SK-MEL-5 (cell line): ENCODE data around the gene CEMP1. TPM values are rescaled to one million over a fixed set of nuclear protein-coding genes. Genes with fewer than 3 reads are reported as not detected.

ENCODE experiments used
- DNase-seq: peaks from one replicate; pipeline ENCODE4 v3.0.0-alpha.2; 2016; ENCODE audit warnings: low read depth, low spot score
- in situ Hi-C: cut with HindIII; loops from 2 replicates; pipeline ENCODE4 v1.10.0; 2016; ENCODE audit warnings: low sequenced_read_pairs, high pct_unique_total_duplicates, low pct_unique_long_range_greater_than_20kb
- total RNA-seq: library from RNA; depleted of rRNA; stranded (reverse); fragments of >200 nt; shearing (Covaris generic); gene quantifications from 2 replicates; pipeline ENCODE4 v1.2.3, GENCODE V29; 2014

The CEMP1 gene
- total RNA-seq, 1 experiment from 2014 or later: not detected

- in situ Hi-C loops: no loop called here
- no peak for DNase-seq
Observed at GRCh38 chr16:2527071-2527783, 4.0 kb downstream of the CEMP1 start.

GRCh38 chr16:2526135-2526534 lies 5.1 kb downstream of the CEMP1 start:
- DNase-seq: no peak
- in situ Hi-C loops: no loop called here

- DNase-seq: no peak
- in situ Hi-C loops: no loop called here
Observed at GRCh38 chr16:2524339-2524938, 6.8 kb downstream of the CEMP1 start.

DNA sequence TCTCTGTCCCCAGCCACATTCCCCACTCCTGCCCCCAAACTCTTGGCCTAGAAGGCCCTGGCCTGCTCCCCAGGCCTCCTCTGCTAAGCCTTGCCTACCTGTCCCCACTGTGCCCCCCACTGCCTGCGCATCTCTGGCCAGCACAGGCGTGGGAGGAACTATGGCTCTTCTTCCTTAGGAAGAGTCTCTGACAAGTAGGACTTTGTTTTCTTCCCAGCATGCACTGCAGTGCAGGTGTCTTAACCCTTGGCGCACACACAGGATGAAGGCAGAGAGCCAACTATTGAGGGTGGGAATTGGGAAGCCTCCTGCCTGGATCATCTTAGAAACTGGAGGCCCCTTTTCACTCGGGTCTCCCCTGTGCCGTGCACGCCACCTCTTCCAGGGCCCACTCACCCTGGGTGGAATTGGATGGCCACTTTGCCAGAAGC lies 7.4 kb downstream of the CEMP1 start:
- in situ Hi-C loops: no loop called here
- no peak for DNase-seq

- in situ Hi-C loops: no loop called here
- DNase-seq: peak; percentile 48
Observed at GRCh38 chr16:2520784-2521531, 10.2 kb downstream of the CEMP1 start.

- in situ Hi-C loops: no loop called here
- DNase-seq: peak; percentile 88
Observed at GRCh38 chr16:2520097-2520783, 11.0 kb downstream of the CEMP1 start, which contains the start of gene AMDHD2. Gene AMDHD2 (plus strand): TSS chr16:2520371. CDS start chr16:2520459, 88 bp downstream.

- in situ Hi-C loops: no loop called here
- DNase-seq: no peak
Observed at GRCh38 chr16:2519711-2520080, 11.5 kb downstream of the CEMP1 start.

- DNase-seq: no peak
- in situ Hi-C loops: no loop called here
Observed at GRCh38 chr16:2518823-2519710, 12.1 kb downstream of the CEMP1 start.

DNA sequence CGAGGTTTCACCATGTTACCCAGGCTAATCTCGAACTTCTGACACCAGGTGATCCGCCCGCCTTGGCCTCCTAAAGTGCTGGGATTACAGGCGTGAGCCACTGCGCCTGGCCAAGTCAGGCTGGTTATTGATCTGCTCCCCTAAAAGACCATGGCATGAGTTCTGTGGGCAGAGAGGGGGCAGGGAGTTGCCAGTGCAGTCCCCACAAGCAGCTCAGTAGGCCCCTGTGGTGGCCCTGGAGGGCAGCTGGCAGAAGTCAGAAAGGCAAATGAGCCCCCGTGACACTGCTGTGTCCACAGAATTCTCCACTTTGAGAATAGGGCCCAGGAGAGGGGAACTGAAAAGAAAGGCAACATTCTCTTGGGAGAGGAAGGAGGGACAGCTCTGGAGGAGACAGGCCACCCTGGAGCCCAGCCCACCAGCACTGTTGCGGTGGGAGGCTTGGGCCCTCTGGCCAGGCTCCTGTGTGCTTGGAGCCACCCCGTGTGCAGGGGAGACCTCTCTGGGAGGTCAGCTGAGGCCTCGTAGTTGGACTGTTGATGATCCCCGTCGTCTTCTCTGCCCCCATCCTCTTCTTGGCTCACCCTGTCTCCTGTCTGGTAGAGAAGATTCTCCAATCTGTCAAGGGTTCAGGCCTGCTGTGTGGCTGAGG lies 13.1 kb downstream of the CEMP1 start:
- no peak for DNase-seq
- in situ Hi-C loops: no loop called here

- in situ Hi-C loops: no loop called here
- peak; percentile 69 for DNase-seq
Observed at GRCh38 chr16:2516391-2517240, 14.6 kb downstream of the CEMP1 start.

DNA sequence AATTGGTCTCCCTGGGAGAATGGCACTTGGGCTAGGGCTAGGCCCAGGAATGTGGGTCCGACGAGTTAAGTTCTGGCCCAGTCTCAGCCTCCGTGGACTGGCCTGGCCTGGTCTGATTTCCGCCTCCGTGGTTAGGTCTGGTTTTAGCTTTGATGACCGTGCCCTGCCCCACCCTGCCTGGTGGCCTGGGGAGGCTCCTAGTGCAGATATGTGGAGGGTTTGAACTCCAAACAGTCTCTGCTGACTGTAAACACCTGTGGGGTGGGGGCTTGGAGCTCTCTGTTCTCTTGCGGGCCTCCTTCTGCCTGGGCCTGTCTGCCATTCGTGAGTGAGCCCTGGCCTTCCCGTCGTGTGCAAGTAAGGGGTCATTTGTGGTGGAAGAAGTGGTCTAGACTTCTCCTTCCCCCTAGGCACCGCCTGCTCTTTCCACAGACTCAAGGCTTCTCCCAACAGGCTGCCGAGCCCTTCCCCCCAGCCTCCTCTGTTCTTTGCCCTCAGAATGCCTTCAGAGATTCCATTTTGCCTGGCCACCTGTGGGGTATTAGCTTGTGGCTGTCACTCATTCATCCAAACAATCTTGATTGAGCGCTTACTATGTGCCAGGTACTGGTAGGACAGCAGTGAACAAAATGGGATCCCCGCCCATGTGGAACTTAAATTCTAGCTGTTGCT lies 15.9 kb downstream of the CEMP1 start:
- in situ Hi-C loops: no loop called here
- DNase-seq: no peak

DNA sequence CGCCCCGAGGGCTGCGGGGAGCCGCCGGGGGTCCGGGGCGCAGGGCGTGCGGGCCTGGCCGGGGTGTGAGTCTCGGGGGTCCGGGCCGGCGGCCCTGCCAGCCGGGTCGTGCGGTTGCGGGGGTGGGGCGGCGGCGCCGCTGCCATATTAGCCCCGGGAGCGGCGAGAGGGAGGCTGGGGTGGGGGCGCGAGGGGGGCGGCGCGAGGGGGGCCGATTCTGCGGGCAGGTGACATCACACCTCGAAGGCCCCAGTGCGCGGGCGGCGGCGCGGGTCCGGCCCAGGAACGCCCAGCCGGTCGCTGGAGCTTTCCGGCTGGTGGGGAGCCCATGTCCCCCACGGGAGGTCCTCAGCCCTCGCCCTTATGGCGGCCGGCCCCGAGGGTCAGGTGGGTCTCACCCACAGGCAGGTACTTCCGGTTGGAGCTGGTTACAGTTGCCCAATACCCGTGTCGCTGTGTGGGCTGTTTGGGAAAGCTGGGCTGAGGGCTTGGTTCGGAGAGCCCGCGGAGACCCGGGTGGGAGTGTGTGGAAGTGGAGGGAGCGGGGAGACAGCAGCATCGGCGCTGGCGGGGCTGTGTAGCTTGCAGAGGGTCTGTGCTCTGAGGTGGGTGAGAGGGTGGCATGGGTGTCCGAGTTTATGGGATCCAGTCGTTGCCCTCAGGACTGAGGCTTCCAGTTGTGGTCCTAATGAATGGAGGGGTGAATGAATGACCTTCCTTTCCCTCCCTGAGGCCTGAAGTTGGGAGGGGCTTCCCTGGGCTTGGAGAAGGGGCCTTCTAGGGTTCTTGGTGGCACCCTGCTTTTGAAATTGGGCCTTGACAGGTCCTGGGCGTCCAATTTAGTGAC lies 16.7 kb downstream of the CEMP1 start:
- no peak for DNase-seq
- in situ Hi-C loops: no loop called here

- peak; percentile 83 for DNase-seq
- in situ Hi-C loops: no loop called here
Observed at GRCh38 chr16:2513405-2514332, 17.5 kb downstream of the CEMP1 start, which contains the start of gene ATP6V0C. Gene ATP6V0C (plus strand): TSS chr16:2513952. CDS start chr16:2514104, 152 bp downstream.
